ENCODE measurements around the gene SENP1.

The SENP1 gene

DNA sequence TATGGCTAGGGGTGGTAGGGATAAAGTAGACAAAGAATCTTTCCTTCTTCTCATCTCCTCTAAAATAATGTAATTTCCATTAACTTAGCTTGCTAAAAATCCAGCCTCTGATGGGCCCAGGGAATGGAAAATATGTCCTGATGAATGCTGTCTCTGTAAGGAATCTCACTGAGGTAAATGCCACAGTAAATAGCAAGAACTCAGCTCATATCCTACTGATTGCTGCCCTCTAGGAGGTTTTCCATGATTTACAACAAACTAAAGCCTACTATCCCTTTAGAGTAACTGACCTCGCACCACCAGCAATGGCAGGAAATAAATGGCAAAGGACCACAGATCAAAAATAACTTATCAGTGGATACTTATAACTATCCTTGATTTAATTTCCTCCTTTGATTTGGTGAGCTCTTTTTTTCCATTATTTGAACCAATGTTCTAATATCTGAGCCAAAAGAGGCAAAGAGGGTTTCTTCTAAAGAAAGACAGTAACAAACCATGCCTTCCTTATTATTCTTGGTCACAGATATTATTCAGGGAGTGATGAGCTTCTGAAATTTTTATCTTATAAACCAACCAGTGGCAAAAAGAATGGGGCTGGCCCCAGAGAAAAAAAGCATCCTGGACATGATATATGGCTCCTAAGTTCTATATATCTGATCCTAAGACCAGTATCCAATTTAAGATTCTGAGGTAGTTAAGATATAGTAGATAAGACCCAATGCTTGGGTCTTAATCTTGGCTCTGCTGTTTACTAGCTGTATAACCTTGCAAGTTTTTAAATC lies 43.8 kb downstream of the SENP1 start:
- H3K27ac ChIP-seq (ENCODE audit: low read depth, low read length): no peak overlapping the region
- H3K9me3 ChIP-seq (ENCODE audit: low read length): no peaks in the 10 kb centered on the region
- H3K9ac ChIP-seq (ENCODE audit: low read length): no peak overlapping the region
- no peak overlapping the region for H3K4me3 ChIP-seq (ENCODE audit: low read depth in 1 of 2, low read length in 2 of 2)
- peaks cover 67% of the 10 kb centered on the region for H3K36me3 ChIP-seq (ENCODE audit: insufficient read depth, low read length)
- no peaks in the 10 kb centered on the region for H3K4me1 ChIP-seq (ENCODE audit: insufficient read depth, low read length)
- no peaks in the 10 kb centered on the region for H3K27me3 ChIP-seq (ENCODE audit: control insufficient read depth in 1 of 2, insufficient read depth in 2 of 2, low read length in 2 of 2)

DNA sequence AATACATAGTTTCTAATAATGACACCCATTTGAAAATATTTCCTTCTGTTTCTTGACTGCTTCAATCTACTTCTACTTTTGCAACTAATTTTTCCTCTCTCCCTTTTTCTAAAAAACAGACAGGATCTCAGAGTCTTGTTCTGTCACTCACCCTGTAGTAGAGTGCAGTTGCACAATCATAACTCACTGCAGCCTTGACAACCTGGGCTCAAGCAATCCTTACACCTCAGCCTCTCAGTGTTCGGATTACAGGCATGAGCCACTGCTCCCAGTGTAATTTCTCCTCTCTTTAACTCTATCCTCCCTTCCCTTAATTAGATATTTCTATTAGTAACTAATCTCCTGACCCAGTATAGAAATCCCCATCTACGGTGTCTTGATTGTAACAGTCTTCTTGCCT lies 45.4 kb downstream of the SENP1 start:
- Histone ChIP-seq H3K27ac (ENCODE audit: low read depth, low read length) (no peak overlapping the region), H3K36me3 (ENCODE audit: insufficient read depth, low read length) (peaks cover 61% of the 10 kb centered on the region), H3K9me3 (ENCODE audit: low read length) (no peaks in the 10 kb centered on the region)

DNA sequence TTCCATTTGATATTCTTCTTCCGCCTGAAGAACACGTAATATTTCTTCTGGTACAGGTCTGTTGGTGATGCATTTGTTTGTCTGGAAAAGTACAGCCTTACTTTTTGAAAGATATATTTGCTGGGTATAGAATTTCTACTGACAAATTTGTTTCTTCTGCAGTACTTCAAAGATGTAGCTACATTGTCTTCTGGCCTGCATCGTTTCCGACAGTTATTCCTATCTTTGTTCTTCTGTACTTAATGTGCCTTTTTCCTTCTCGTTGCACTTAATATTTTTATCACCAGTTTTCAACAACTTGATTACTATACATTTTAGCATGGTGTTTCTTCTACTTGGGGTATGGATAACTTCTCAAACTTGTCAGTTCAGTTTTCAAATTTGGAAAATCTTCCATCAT lies 47.1 kb downstream of the SENP1 start:
- no peak overlapping the region for H3K27ac ChIP-seq (ENCODE audit: low read depth, low read length)
- H3K27me3 ChIP-seq (ENCODE audit: control insufficient read depth in 1 of 2, insufficient read depth in 2 of 2, low read length in 2 of 2): no peaks in the 10 kb centered on the region
- H3K9me3 ChIP-seq (ENCODE audit: low read length): no peaks in the 10 kb centered on the region
- H3K9ac ChIP-seq (ENCODE audit: low read length): no peak overlapping the region
- no peak overlapping the region for H3K4me3 ChIP-seq (ENCODE audit: low read depth in 1 of 2, low read length in 2 of 2)
- H3K4me1 ChIP-seq (ENCODE audit: insufficient read depth, low read length): no peaks in the 10 kb centered on the region
- peaks cover 46% of the 10 kb centered on the region for H3K36me3 ChIP-seq (ENCODE audit: insufficient read depth, low read length)

More for the DNA sequence above, 45.4 kb downstream of the SENP1 start:
- no peak overlapping the region for H3K4me3 ChIP-seq (ENCODE audit: low read depth in 1 of 2, low read length in 2 of 2)
- H3K4me1 ChIP-seq (ENCODE audit: insufficient read depth, low read length): no peaks in the 10 kb centered on the region
- no peak overlapping the region for H3K9ac ChIP-seq (ENCODE audit: low read length)
- H3K27me3 ChIP-seq (ENCODE audit: control insufficient read depth in 1 of 2, insufficient read depth in 2 of 2, low read length in 2 of 2): no peaks in the 10 kb centered on the region

DNA sequence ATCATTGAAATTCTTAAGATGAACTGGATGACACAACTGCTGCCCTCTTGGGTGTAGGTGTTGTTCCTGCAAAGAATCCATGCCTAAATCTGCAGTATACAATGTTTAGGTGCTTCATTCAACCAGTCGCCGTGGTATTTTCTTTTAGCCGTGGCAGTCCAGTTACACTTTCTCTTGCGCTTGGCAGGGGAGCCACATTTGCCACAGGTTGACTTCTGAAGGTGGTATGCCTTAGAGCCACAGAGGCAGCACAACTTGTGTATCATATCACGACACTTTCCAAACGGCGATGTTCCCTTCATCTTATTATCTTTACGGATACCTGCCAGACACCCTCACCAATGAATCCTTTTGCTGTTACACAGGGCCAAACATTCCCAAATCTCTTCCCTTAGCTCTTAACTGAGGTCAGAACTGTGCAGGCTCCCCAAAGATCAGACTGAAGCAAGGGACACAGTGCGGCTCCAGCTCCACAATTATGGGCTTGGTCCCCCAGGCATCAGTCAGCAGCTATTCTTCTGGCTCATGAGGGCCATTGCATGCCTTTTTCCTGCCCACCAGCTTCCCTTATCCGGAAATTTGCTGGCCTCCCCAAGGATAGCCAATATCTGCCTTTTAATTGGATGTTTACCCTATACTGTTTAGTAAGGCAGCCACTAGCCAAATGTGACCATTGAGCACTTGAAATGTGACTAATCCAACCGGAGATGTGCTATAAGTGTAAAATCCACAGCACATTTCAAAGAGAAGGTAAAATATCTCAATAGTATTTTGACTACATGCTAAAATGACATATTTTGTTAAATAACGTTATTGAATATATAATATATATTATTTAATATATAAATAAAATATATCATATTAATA lies 50.7 kb downstream of the SENP1 start:
- no peaks in the 10 kb centered on the region for H3K9me3 ChIP-seq (ENCODE audit: low read length)
- H3K36me3 ChIP-seq (ENCODE audit: insufficient read depth, low read length): peaks cover 13% of the 10 kb centered on the region
- H3K27ac ChIP-seq (ENCODE audit: low read depth, low read length): no peak overlapping the region
- H3K9ac ChIP-seq (ENCODE audit: low read length): no peak overlapping the region
- no peak overlapping the region for H3K4me3 ChIP-seq (ENCODE audit: low read depth in 1 of 2, low read length in 2 of 2)
- no peaks in the 10 kb centered on the region for H3K4me1 ChIP-seq (ENCODE audit: insufficient read depth, low read length)
- H3K27me3 ChIP-seq (ENCODE audit: control insufficient read depth in 1 of 2, insufficient read depth in 2 of 2, low read length in 2 of 2): no peaks in the 10 kb centered on the region

DNA sequence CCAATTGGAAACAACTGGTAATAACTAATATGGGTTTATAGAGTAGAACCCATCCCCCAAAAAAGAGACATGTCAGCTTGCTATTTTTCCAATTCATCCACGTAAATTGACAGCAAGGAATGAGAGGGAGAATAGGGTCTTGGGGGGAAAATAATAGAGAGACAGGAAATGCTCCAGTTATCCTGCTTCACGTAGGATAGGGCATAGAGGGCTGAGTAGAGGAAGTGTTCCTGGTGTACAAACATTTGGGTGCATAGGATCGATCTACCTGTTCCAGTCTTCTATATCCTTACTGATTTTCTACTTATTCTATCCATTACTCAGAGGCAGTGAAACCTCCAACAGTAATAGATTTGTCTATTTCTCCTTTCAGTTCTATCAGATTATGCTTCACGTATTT lies 52.0 kb downstream of the SENP1 start:
- H3K27me3 ChIP-seq (ENCODE audit: control insufficient read depth in 1 of 2, insufficient read depth in 2 of 2, low read length in 2 of 2): no peaks in the 10 kb centered on the region
- no peaks in the 10 kb centered on the region for H3K4me1 ChIP-seq (ENCODE audit: insufficient read depth, low read length)
- no peak overlapping the region for H3K27ac ChIP-seq (ENCODE audit: low read depth, low read length)
- H3K4me3 ChIP-seq (ENCODE audit: low read depth in 1 of 2, low read length in 2 of 2): no peak overlapping the region
- H3K9me3 ChIP-seq (ENCODE audit: low read length): no peaks in the 10 kb centered on the region
- peaks cover 8% of the 10 kb centered on the region for H3K36me3 ChIP-seq (ENCODE audit: insufficient read depth, low read length)
- H3K9ac ChIP-seq (ENCODE audit: low read length): no peak overlapping the region

DNA sequence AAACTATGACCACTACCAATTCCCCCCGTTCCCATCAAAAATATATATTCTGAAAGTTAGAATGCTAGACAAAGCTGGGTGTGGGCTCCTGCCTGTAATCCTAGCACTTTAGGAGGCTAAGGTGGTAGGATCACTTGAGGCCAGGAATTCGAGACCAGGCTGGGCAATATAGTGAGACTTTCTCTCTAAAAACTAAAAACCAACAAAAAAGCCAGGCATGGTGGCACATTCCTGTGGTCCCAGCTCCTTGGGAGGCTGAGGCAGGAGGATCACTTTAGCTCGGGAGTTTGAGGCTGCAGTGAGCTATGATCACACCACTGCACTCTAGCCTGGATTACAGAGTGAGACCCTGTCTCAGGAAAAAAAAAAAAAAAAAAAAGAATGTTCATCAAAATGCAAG lies 52.8 kb downstream of the SENP1 start:
- Histone ChIP-seq H3K9me3 (ENCODE audit: low read length) (no peaks in the 10 kb centered on the region), H3K4me1 (ENCODE audit: insufficient read depth, low read length) (no peaks in the 10 kb centered on the region), H3K9ac (ENCODE audit: low read length) (no peak overlapping the region), H3K4me3 (ENCODE audit: low read depth in 1 of 2, low read length in 2 of 2) (no peak overlapping the region), H3K36me3 (ENCODE audit: insufficient read depth, low read length) (peaks cover 9% of the 10 kb centered on the region), H3K27ac (ENCODE audit: low read depth, low read length) (no peak overlapping the region), H3K27me3 (ENCODE audit: control insufficient read depth in 1 of 2, insufficient read depth in 2 of 2, low read length in 2 of 2) (no peaks in the 10 kb centered on the region)

DNA sequence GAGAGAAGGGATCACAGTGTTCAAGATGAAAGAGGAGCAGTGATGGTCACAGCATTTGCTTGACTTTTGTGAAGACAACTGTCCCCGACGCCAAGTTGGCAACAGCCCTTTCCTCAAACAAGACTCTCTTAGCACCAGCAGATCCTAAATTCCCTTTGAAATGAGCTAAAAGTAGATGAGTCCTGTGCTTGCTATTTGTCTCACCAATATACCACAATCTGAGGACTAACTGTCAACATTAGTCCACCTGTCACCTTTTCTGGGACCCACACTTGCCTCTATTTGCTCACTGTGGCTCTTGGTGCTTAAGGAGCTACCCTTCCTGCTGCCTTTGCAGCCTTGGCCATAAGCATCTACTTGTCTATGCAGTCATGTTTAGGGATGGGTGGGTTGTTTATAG lies 54.2 kb downstream of the SENP1 start:
- Histone ChIP-seq H3K4me3 (ENCODE audit: low read depth in 1 of 2, low read length in 2 of 2) (no peak overlapping the region), H3K4me1 (ENCODE audit: insufficient read depth, low read length) (no peaks in the 10 kb centered on the region), H3K27me3 (ENCODE audit: control insufficient read depth in 1 of 2, insufficient read depth in 2 of 2, low read length in 2 of 2) (no peaks in the 10 kb centered on the region), H3K27ac (ENCODE audit: low read depth, low read length) (no peak overlapping the region), H3K9ac (ENCODE audit: low read length) (no peak overlapping the region), H3K9me3 (ENCODE audit: low read length) (no peaks in the 10 kb centered on the region), H3K36me3 (ENCODE audit: insufficient read depth, low read length) (peaks cover 23% of the 10 kb centered on the region)

DNA sequence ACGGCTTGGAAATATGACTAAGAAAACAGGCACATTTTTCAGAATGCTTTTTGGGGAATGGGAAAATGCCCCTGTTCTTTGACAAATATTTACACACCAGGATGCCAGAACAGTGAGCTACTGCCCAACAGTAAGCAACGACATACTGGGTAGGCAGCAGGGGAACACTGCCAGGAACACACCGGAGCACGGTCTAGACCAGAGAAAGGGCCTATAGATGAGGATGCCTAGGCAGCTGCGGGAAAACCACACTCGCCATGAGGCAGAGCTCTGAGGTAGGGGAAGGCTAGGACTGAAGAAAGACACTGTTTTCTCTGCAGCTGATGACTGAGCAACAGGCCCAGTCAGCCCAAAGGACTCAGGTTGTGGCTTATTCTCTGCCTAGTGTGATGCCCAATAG lies 55.7 kb downstream of the SENP1 start:
- Histone ChIP-seq H3K27me3 (ENCODE audit: control insufficient read depth in 1 of 2, insufficient read depth in 2 of 2, low read length in 2 of 2) (no peaks in the 10 kb centered on the region), H3K9ac (ENCODE audit: low read length) (no peak overlapping the region), H3K9me3 (ENCODE audit: low read length) (no peaks in the 10 kb centered on the region), H3K4me1 (ENCODE audit: insufficient read depth, low read length) (no peaks in the 10 kb centered on the region), H3K27ac (ENCODE audit: low read depth, low read length) (no peak overlapping the region), H3K36me3 (ENCODE audit: insufficient read depth, low read length) (peaks cover 32% of the 10 kb centered on the region), H3K4me3 (ENCODE audit: low read depth in 1 of 2, low read length in 2 of 2) (no peak overlapping the region)

DNA sequence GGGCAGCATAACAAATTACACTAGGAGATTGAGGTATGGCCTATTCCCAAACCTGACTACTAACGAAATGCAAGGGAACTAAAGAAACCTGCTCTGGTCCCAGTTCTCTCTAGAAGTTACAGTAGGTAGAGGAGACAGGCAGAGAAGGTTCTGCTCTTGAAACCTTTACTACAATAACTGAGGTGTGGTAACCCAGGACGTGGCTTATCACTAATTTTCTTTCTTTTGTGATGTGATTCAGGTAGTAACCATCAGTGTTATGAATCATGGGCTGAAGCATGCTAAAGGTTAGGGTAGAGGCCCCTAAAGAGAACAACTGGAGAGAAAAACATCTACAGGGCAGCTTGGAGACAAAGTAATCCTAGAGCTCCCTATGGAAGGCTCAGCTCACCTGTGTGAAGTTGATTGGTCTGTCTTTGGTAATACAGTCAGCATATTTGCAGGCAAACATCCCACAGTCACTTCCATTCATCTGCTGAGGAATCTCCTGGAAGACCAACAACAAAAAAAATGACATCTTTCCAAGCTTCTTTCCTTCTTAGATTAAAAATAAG lies 59.8 kb downstream of the SENP1 start:
- Histone ChIP-seq H3K4me1 (ENCODE audit: insufficient read depth, low read length) (no peaks in the 10 kb centered on the region), H3K9ac (ENCODE audit: low read length) (no peak overlapping the region), H3K27me3 (ENCODE audit: control insufficient read depth in 1 of 2, insufficient read depth in 2 of 2, low read length in 2 of 2) (no peaks in the 10 kb centered on the region), H3K4me3 (ENCODE audit: low read depth in 1 of 2, low read length in 2 of 2) (no peak overlapping the region), H3K36me3 (ENCODE audit: insufficient read depth, low read length) (peaks cover 37% of the 10 kb centered on the region), H3K27ac (ENCODE audit: low read depth, low read length) (no peak overlapping the region), H3K9me3 (ENCODE audit: low read length) (no peaks in the 10 kb centered on the region)

DNA sequence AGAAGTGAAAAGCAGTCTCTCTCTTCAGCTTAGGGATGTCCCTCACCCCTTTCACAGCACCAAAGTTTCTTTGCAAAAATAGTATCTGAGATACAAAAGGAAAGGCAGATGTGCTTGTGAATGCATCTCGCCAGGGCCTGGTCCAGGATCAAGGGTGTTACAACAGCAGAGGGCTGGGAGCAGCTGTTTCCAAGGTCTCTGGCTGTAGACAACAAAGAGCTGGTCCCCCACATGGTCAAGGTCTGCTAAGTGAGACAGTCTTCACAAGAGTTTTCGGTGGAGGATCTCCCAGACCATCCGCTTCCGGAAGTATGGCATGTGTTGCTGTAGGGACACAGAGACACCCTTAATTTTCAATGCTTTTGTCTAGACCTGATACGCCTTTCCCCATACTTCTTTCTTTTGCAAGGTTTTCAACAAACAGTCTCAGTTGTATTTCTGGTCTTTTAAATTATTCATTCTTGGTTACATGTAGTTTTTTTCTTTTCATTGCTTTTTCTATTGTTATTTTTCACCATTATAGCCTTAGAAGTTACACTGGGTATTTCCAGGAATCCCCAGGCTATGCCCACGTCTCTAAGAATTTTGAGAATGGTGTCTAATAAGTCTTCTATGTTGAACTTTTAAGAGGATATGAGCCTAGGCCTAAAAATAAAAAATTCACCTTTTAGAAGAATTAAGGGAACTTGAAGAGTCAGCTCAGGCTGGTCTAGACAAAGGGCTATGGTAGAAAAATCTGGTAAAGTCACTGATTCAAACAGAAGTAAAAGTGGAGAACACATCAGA lies 60.6 kb downstream of the SENP1 start:
- Histone ChIP-seq H3K27me3 (ENCODE audit: control insufficient read depth in 1 of 2, insufficient read depth in 2 of 2, low read length in 2 of 2) (no peaks in the 10 kb centered on the region), H3K9ac (ENCODE audit: low read length) (no peak overlapping the region), H3K9me3 (ENCODE audit: low read length) (no peaks in the 10 kb centered on the region), H3K27ac (ENCODE audit: low read depth, low read length) (no peak overlapping the region), H3K4me1 (ENCODE audit: insufficient read depth, low read length) (no peaks in the 10 kb centered on the region), H3K36me3 (ENCODE audit: insufficient read depth, low read length) (peaks cover 37% of the 10 kb centered on the region), H3K4me3 (ENCODE audit: low read depth in 1 of 2, low read length in 2 of 2) (no peak overlapping the region)

DNA sequence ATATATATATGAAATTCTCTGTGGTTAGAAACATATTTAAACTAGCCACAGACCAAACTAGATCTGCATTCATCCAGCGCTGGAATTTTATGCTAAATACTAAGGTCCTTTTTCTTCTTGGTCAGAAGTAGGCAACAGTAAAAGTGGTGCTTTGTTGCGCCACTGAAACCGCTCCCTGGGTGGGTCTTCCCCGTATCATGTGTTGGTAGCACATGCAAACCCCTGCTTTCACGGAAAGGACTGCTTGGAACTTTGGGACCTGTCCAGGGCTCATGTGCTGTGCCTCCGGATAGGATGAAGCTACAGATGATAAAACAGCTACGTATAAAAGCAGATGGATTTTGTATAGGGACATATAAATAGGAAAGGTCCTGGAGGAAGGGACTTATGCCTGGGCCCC lies 61.5 kb downstream of the SENP1 start:
- Histone ChIP-seq H3K9ac (ENCODE audit: low read length) (no peak overlapping the region), H3K27ac (ENCODE audit: low read depth, low read length) (no peak overlapping the region), H3K36me3 (ENCODE audit: insufficient read depth, low read length) (peaks cover 36% of the 10 kb centered on the region), H3K27me3 (ENCODE audit: control insufficient read depth in 1 of 2, insufficient read depth in 2 of 2, low read length in 2 of 2) (no peaks in the 10 kb centered on the region), H3K4me3 (ENCODE audit: low read depth in 1 of 2, low read length in 2 of 2) (no peak overlapping the region), H3K9me3 (ENCODE audit: low read length) (no peaks in the 10 kb centered on the region), H3K4me1 (ENCODE audit: insufficient read depth, low read length) (no peaks in the 10 kb centered on the region)

Measured in muscle layer of colon (tissue), 2 donors.